Loucy (cell line): Measurements from ENCODE around the gene TREML2.

ENCODE experiments used
- H2AFZ ChIP-seq: fragments of 200-600 bp; sonication (generic); 2 replicates; pipeline ENCODE4 v1.6.0; 2016; ENCODE audit warnings: antibody characterized with exemption, mild to moderate bottlenecking, low read length, moderate library complexity
- H3F3A ChIP-seq: fragments of 200-600 bp; 2 replicates; pipeline ENCODE4 v1.6.0; 2016; ENCODE audit warnings: antibody characterized with exemption, low read depth, mild to moderate bottlenecking
- H3K27me3 ChIP-seq: fragments of 200-600 bp; sonication (generic); 2 replicates; pipeline ENCODE4 v1.6.1; 2014; ENCODE audit warnings: low read length, mild to moderate bottlenecking; ENCODE audit not compliant: insufficient read depth, poor library complexity, severe bottlenecking
- H3K36me3 ChIP-seq: fragments of 200-600 bp; sonication (generic); 2 replicates; pipeline ENCODE4 v1.6.1; 2016; ENCODE audit warnings: low read length; ENCODE audit not compliant: insufficient read depth
- H3K4me1 ChIP-seq: fragments of 200-600 bp; sonication (generic); 2 replicates; pipeline ENCODE4 v1.5.1; 2014; ENCODE audit warnings: low read length, mild to moderate bottlenecking; ENCODE audit not compliant: insufficient read depth, poor library complexity, severe bottlenecking
- H3K4me2 ChIP-seq: fragments of 200-600 bp; sonication (generic); 2 replicates; pipeline ENCODE4 v1.6.0; 2014; ENCODE audit warnings: antibody characterized with exemption, low read length, low read depth, mild to moderate bottlenecking; ENCODE audit not compliant: poor library complexity, severe bottlenecking
- H3K4me3 ChIP-seq: fragments of 200-600 bp; sonication (generic); 2 replicates; pipeline ENCODE4 v1.5.1; 2014; ENCODE audit warnings: low read length, mild to moderate bottlenecking, mixed read lengths; ENCODE audit not compliant: poor library complexity, severe bottlenecking
- H3K79me2 ChIP-seq: fragments of 200-600 bp; sonication (generic); 2 replicates; pipeline ENCODE4 v1.6.1; 2014; ENCODE audit warnings: low read length; ENCODE audit not compliant: insufficient read depth
- H3K9ac ChIP-seq: fragments of 200-600 bp; sonication (generic); 2 replicates; pipeline ENCODE4 v1.6.0; 2014; ENCODE audit warnings: mild to moderate bottlenecking, low read depth, low read length, moderate library complexity; ENCODE audit not compliant: poor library complexity, severe bottlenecking
- H3K9me2 ChIP-seq: fragments of 200-600 bp; sonication (generic); replicated peaks from 2 replicates; pipeline ENCODE4 v1.6.1; 2016; ENCODE audit warnings: low read depth, low read length, mixed read lengths
- H3K9me3 ChIP-seq: fragments of 200-600 bp; sonication (generic); 2 replicates; pipeline ENCODE4 v1.6.1; 2014; ENCODE audit warnings: mild to moderate bottlenecking, antibody characterized with exemption, low read length, low read depth; ENCODE audit not compliant: insufficient read depth
- H4K20me1 ChIP-seq: fragments of 200-600 bp; sonication (generic); 2 replicates; pipeline ENCODE4 v1.6.0; 2014; ENCODE audit warnings: antibody characterized with exemption, low read length, mild to moderate bottlenecking; ENCODE audit not compliant: insufficient read depth, poor library complexity, severe bottlenecking
- EZH2phosphoT487 ChIP-seq: fragments of 200-600 bp; IDR thresholded peaks from 2 replicates; pipeline ENCODE4 v1.6.1; 2018; ENCODE audit warnings: antibody characterized with exemption, mild to moderate bottlenecking, moderate library complexity, borderline replicate concordance
- TF ChIP-seq, protein P1 (sequence below): fragments of 200-600 bp; sonication (generic); conservative IDR thresholded peaks from 2 replicates; pipeline ENCODE4 v1.5.1; 2014; ENCODE audit warnings: mild to moderate bottlenecking, antibody characterized with exemption, low read length

Gene TREML2

GRCh38 chr6:41160933-41161332 is 40.0 kb downstream of the TREML2 start:
- H3K9me3 ChIP-seq: no peaks in the 10 kb centered on the region
- H3K4me2 ChIP-seq: no peak overlapping the region
- no peak for TF ChIP-seq EZH2phosphoT487
- TF ChIP-seq, protein P1, sequence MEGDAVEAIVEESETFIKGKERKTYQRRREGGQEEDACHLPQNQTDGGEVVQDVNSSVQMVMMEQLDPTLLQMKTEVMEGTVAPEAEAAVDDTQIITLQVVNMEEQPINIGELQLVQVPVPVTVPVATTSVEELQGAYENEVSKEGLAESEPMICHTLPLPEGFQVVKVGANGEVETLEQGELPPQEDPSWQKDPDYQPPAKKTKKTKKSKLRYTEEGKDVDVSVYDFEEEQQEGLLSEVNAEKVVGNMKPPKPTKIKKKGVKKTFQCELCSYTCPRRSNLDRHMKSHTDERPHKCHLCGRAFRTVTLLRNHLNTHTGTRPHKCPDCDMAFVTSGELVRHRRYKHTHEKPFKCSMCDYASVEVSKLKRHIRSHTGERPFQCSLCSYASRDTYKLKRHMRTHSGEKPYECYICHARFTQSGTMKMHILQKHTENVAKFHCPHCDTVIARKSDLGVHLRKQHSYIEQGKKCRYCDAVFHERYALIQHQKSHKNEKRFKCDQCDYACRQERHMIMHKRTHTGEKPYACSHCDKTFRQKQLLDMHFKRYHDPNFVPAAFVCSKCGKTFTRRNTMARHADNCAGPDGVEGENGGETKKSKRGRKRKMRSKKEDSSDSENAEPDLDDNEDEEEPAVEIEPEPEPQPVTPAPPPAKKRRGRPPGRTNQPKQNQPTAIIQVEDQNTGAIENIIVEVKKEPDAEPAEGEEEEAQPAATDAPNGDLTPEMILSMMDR: no peak
- H3K4me3 ChIP-seq: no peak overlapping the region
- H3K36me3 ChIP-seq: no peaks in the 10 kb centered on the region
- no peaks in the 10 kb centered on the region for H3K4me1 ChIP-seq
- H2AFZ ChIP-seq: no peak overlapping the region
- H3K79me2 ChIP-seq: no peaks in the 10 kb centered on the region
- H3F3A ChIP-seq: no peaks in the 10 kb centered on the region
- no peak overlapping the region for H3K9ac ChIP-seq
- no peaks in the 10 kb centered on the region for H3K27me3 ChIP-seq
- H3K9me2 ChIP-seq: no peaks in the 10 kb centered on the region
- H4K20me1 ChIP-seq: no peaks in the 10 kb centered on the region

- no peaks in the 10 kb centered on the region for H3K9me3 ChIP-seq
- no peak overlapping the region for H2AFZ ChIP-seq
- no peaks in the 10 kb centered on the region for H3F3A ChIP-seq
- no peaks in the 10 kb centered on the region for H3K79me2 ChIP-seq
- no peaks in the 10 kb centered on the region for H3K27me3 ChIP-seq
- H4K20me1 ChIP-seq: no peaks in the 10 kb centered on the region
- no peaks in the 10 kb centered on the region for H3K4me1 ChIP-seq
- H3K36me3 ChIP-seq: no peaks in the 10 kb centered on the region
- no peaks in the 10 kb centered on the region for H3K9me2 ChIP-seq
- H3K4me3 ChIP-seq: no peak overlapping the region
- TF ChIP-seq EZH2phosphoT487: no peak
- TF ChIP-seq, protein P1: no peak
- H3K9ac ChIP-seq: no peak overlapping the region
- no peak overlapping the region for H3K4me2 ChIP-seq
These were observed 41.4 kb downstream of the TREML2 start for GRCh38 chr6:41159415-41160082.

GRCh38 chr6:41157323-41157722 is 43.6 kb downstream of the TREML2 start:
- Histone ChIP-seq H3K9me2 (no peaks in the 10 kb centered on the region), H3K4me1 (no peaks in the 10 kb centered on the region), H3K27me3 (no peaks in the 10 kb centered on the region), H3K4me3 (no peak overlapping the region), H3F3A (no peaks in the 10 kb centered on the region), H3K36me3 (no peaks in the 10 kb centered on the region), H3K4me2 (no peak overlapping the region), H3K79me2 (no peaks in the 10 kb centered on the region), H3K9me3 (no peaks in the 10 kb centered on the region), H4K20me1 (no peaks in the 10 kb centered on the region), H2AFZ (no peak overlapping the region), H3K9ac (no peak overlapping the region)
- no peak for TF ChIP-seq EZH2phosphoT487
- TF ChIP-seq, protein P1: no peak
